Tibial artery (tissue), 4 donors: ENCODE results near the gene KIF1A.
"Not testable (repeated sequence)": the region's sequence is repeated elsewhere in the genome, so short reads cannot be mapped to it uniquely, and the experiment has no call there.

ENCODE experiments used
- DNase-seq, 2 donors: peaks; one replicate each; pipeline ENCODE4 v3.0.0-alpha.2; 2019
- H3K27ac ChIP-seq, 2 donors: fragments of 200-600 bp; sonication (generic) in 1 of 2; 1 replicate in 1 of 2; 2 replicates in 1 of 2; pipeline ENCODE4 v1.5.1; 2018 to 2019; ENCODE audit warnings: mild to moderate bottlenecking in 1 of 2
- H3K27me3 ChIP-seq, 2 donors: fragments of 200-600 bp; sonication (generic) in 1 of 2; one replicate each; pipeline versions ENCODE4 v1.5.1 to v1.6.0; 2016 to 2019
- H3K36me3 ChIP-seq, 3 donors: fragments of 200-600 bp; sonication (generic) in 2 of 3; one replicate each; pipeline ENCODE4 v1.5.1; 2016 to 2019; ENCODE audit warnings: mild to moderate bottlenecking in 2 of 3
- H3K4me1 ChIP-seq, 4 donors: fragments of 200-600 bp; sonication (generic) in 2 of 4; 1 replicate in 3 of 4; 2 replicates in 1 of 4; pipeline ENCODE4 v1.5.1; 2016 to 2019
- H3K4me3 ChIP-seq, 2 donors: fragments of 200-600 bp; sonication (generic) in 1 of 2; 1 replicate in 1 of 2; 2 replicates in 1 of 2; pipeline ENCODE4 v1.5.1; 2018 to 2019; ENCODE audit warnings: mild to moderate bottlenecking in 2 of 2
- H3K9me3 ChIP-seq, 3 donors: fragments of 200-600 bp; sonication (generic) in 1 of 3; one replicate each; pipeline ENCODE4 v1.5.1; 2016 to 2019
- intact Hi-C: fragments of 100-400 bp; cut with DNase I; formaldehyde crosslinking; loops from one replicate; pipeline ENCODE4 v1.15.0; 2023; ENCODE audit warnings: low total_unique reads
- TF ChIP-seq, protein P1 (sequence below), 2 experiments: fragments of 200-600 bp in 1 of 2; fragments of 450-650 bp in 1 of 2; IDR thresholded peaks; one replicate each; pipeline ENCODE4 v1.5.1; 2017 to 2019; ENCODE audit warnings: antibody characterized with exemption in 2 of 2, mild to moderate bottlenecking in 1 of 2, moderate library complexity in 1 of 2

The KIF1A gene

DNA sequence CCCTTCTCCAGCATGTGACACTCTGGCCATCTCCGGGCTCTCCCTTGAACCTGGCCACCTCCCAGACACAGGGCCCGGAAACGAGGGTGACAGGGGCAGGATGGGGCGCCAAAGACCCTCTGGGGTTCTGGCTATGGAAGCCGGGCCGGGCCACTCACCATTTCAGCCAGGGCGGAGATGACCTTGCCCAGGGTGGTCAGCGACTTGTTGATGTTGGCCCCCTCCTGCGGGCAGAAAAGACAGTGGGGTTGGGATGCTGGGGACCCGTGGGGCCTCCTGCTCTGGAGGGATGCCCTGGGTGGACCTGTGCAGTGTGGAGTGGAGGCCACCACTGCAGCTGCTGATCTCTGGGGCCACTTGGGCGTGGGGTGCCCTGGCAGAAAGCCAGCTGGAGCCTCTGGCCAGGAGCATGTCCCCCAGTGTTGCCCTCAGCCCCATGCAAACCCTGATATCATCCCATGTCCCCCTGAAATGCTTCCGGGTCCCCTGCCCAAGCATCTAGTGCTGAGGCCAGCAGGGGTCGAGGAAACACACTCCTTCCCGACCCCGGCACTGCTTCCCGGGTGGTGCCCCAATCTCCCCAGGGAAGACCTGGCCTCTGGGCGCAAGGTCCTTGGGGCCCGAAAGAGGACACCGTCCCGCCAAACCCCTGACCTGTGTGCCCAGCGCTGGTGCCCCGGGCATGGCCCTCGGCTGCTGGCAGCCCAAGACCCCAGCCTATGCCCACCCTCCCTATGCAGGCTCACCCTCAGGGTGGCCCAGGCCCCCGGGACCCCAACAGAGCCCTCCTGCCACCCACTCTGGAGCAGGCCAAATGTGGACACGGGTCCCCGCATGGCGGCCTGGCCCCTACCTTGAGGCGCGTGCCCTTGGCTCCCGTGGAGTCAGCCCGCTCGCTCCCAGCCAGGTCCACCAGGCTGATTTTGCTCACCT, 36.9 kb downstream of the KIF1A start:
- Histone ChIP-seq H3K4me1 (no peaks in the 10 kb centered on the region), H3K36me3 (no peaks in the 10 kb centered on the region), H3K9me3 (no peaks in the 10 kb centered on the region), H3K27me3 (peaks cover 0 to 73% of the 10 kb centered on the region in 2 donors), H3K4me3 (no peak overlapping the region), H3K27ac (no peak overlapping the region)
- intact Hi-C loops = no loop called here
- DNase-seq = no peak
- TF ChIP-seq, protein P1, sequence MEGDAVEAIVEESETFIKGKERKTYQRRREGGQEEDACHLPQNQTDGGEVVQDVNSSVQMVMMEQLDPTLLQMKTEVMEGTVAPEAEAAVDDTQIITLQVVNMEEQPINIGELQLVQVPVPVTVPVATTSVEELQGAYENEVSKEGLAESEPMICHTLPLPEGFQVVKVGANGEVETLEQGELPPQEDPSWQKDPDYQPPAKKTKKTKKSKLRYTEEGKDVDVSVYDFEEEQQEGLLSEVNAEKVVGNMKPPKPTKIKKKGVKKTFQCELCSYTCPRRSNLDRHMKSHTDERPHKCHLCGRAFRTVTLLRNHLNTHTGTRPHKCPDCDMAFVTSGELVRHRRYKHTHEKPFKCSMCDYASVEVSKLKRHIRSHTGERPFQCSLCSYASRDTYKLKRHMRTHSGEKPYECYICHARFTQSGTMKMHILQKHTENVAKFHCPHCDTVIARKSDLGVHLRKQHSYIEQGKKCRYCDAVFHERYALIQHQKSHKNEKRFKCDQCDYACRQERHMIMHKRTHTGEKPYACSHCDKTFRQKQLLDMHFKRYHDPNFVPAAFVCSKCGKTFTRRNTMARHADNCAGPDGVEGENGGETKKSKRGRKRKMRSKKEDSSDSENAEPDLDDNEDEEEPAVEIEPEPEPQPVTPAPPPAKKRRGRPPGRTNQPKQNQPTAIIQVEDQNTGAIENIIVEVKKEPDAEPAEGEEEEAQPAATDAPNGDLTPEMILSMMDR (IDR thresholded peaks at IDR 0.05) = no peak

GRCh38 chr2:240782221-240782885, 37.7 kb downstream of the KIF1A start:
- H3K27ac ChIP-seq = no peak overlapping the region
- DNase-seq = no peak
- no peaks in the 10 kb centered on the region for H3K36me3 ChIP-seq
- no peaks in the 10 kb centered on the region for H3K4me1 ChIP-seq
- TF ChIP-seq, protein P1 (IDR thresholded peaks at IDR 0.05) = no peak
- no peaks in the 10 kb centered on the region for H3K9me3 ChIP-seq
- intact Hi-C loops = no loop called here
- H3K27me3 ChIP-seq = peaks cover 0 to 78% of the 10 kb centered on the region in 2 donors
- no peak overlapping the region for H3K4me3 ChIP-seq

DNA sequence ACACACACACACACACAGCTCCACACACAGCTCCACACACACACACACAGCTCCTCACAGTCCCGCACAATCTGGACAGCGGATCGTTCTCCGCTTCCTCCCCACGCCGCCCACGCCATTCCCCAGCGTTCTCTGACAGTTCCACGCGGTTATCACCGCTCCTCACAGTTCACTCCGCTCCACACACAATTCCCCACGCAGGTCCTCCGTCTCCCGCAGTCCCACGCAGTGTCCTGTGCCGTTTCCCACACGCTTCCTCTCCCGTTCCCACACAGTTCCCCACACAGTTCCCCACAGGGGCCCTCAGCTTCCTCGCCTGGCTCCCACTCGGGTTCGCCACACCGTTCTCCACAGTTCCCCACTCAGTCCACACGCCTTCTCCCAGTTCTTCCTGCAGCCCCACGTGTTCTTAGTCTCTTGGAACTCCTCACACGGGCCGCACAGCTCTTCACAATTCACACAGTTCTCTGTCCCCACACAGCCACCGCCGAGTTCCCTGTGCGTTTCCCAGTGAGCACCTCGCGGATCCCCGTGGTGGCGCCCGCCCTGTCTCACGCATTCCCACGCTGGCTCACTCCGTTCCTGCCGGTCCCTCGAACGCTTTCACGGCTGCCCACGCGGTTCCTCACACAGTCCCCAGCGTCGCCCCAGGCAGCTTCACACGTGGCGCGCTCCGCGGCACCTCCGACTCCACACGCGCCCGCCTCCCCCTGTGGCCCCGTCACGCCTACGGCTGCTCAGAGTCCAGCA, 38.4 kb downstream of the KIF1A start:
- no peak for DNase-seq
- Histone ChIP-seq H3K27me3 (peaks cover 0 to 72% of the 10 kb centered on the region in 2 donors), H3K4me1 (no peaks in the 10 kb centered on the region), H3K4me3 (no peak overlapping the region), H3K27ac (no peak overlapping the region), H3K9me3 (no peaks in the 10 kb centered on the region), H3K36me3 (no peaks in the 10 kb centered on the region)
- TF ChIP-seq, protein P1 (IDR thresholded peaks at IDR 0.05) = no peak
- intact Hi-C loops = no loop called here

DNA sequence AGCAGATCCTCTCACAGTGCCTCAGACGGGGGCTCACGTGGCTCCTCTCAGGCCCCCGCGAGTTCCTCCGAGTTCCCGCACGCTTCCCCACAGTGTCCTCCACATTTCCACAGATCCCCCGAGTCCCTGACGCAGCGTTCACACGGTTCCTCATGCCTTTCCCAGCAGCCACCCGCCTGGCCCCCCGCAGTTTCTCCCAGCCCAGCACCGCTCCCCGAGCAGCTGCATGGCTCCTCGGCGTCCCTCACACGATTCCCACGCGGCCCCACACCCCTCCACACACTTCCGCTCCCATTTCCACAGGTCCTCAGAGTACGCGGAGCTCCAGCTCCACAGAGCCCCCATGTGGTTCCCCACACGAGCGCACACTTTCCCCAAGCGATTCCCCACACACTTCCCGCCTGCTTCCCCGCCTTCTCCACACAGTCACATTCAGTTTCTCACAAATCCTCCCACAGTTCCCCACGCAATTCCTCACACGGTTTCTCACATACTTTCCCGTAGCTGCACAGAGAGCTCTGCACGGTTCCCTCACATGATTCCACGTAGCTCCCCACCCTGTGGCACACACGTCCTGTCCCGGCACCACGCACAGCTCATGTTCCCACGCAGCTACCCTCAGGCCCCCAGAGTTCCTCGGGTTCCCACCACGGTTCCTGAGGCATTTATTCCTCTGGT, 39.9 kb downstream of the KIF1A start:
- Histone ChIP-seq H3K36me3 (no peaks in the 10 kb centered on the region), H3K9me3 (no peaks in the 10 kb centered on the region), H3K27me3 (peaks cover 0 to 58% of the 10 kb centered on the region in 2 donors), H3K27ac (no peak overlapping the region), H3K4me1 (no peaks in the 10 kb centered on the region), H3K4me3 (no peak overlapping the region)
- intact Hi-C loops = no loop called here
- TF ChIP-seq, protein P1 (IDR thresholded peaks at IDR 0.05) = no peak
- no peak for DNase-seq

- H3K4me1 ChIP-seq, H3K36me3 ChIP-seq, H3K27ac ChIP-seq, H3K9me3 ChIP-seq, intact Hi-C loops, DNase-seq, H3K4me3 ChIP-seq: not testable (repeated sequence)
- peaks cover 0 to 50% of the 10 kb centered on the region in 2 donors for H3K27me3 ChIP-seq
These were observed 40.7 kb downstream of the KIF1A start for GRCh38 chr2:240779250-240779832.
